Prostate gland (tissue), 2 donors: ENCODE measurements around the gene FYTTD1. TPM values are rescaled to one million over a fixed set of nuclear protein-coding genes. Genes with fewer than 3 reads are reported as not detected.
"Not testable (repeated sequence)": the region's sequence is repeated elsewhere in the genome, so short reads cannot be mapped to it uniquely, and the experiment has no call there.

Experiments
- DNase-seq: peaks from one replicate; pipeline ENCODE4 v3.0.0-alpha.2; 2019; ENCODE audit warnings: low spot score
- H3K27ac ChIP-seq, 2 donors: fragments of 200-600 bp; sonication (generic); 2 replicates each; pipeline ENCODE4 v1.5.1; 2017 to 2019
- H3K27me3 ChIP-seq: fragments of 200-600 bp; sonication (generic); replicated peaks from 2 replicates; pipeline ENCODE4 v1.5.1; 2019; ENCODE audit not compliant: insufficient read depth
- H3K36me3 ChIP-seq, 2 donors: fragments of 200-600 bp; sonication (generic); 1 replicate in 1 of 2; 2 replicates in 1 of 2; pipeline versions ENCODE4 v1.5.1 to v1.8.1; 2017 to 2019
- H3K4me1 ChIP-seq: fragments of 200-600 bp; sonication (generic); replicated peaks from 2 replicates; pipeline ENCODE4 v1.5.1; 2019
- H3K4me3 ChIP-seq, 2 donors: fragments of 200-600 bp; sonication (generic); 2 replicates each; pipeline ENCODE4 v1.5.1; 2017 to 2019
- H3K9me3 ChIP-seq: fragments of 200-600 bp; sonication (generic); 2 replicates; pipeline ENCODE4 v1.5.1; 2017
- POLR2A ChIP-seq: fragments of 450-650 bp; IDR thresholded peaks from one replicate; pipeline ENCODE4 v1.6.1; 2016; ENCODE audit warnings: antibody characterized with exemption, mild to moderate bottlenecking
- POLR2AphosphoS5 ChIP-seq: sonication (generic); formaldehyde crosslinking; IDR thresholded peaks from one replicate; pipeline ENCODE4 v1.6.1; 2017; ENCODE audit warnings: antibody characterized with exemption
- WGBS: methylation state at CpG from one replicate; pipeline ENCODE4 v1.1.5; 2018; 5-methylcytosine and 5-hydroxymethylcytosine counted together
- intact Hi-C: fragments of 100-400 bp; cut with DNase I; formaldehyde crosslinking; loops from one replicate; pipeline ENCODE4 v1.14.2; 2022
- total RNA-seq, 2 donors: library from RNA; depleted of rRNA; stranded (reverse); fragments of >200 nt; gene quantifications; one replicate each; pipeline ENCODE4 v1.1.0, GENCODE V29; 2016
- TF ChIP-seq, protein P1 (sequence below), 4 experiments: fragments of 200-600 bp in 2 of 4; fragments of 450-650 bp in 2 of 4; sonication (generic) in 2 of 4; IDR thresholded peaks; 1 replicate in 3 of 4; 2 replicates in 1 of 4; pipeline ENCODE4 v1.5.1; 2016 to 2019; ENCODE audit warnings: antibody characterized with exemption in 4 of 4, mild to moderate bottlenecking in 2 of 4, moderate library complexity in 2 of 4

The FYTTD1 gene
- total RNA-seq, 2 donors from 2014 or later: 27.7 to 69.5 TPM

DNA sequence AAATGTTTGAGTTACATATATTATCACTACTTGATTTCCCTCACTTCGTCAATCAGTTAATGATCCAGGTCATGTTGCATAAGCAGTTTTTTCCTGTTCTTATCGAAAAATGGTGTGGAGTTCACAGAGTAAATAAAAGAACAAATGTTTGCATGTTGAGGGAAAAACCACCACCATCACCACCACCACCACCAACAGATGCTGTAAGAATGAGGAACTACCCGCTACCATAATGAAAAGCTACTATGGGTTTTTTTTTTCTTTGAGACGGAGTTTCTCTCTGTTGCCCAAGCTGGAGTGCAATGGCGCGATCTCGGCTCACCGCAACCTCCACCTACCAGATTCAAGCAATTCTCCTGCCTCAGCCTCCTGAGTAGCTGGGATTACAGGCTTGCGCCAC, 40.5 kb upstream of the FYTTD1 start:
- TF ChIP-seq POLR2AphosphoS5 (no peak), POLR2A (no peak)
- TF ChIP-seq, protein P1, sequence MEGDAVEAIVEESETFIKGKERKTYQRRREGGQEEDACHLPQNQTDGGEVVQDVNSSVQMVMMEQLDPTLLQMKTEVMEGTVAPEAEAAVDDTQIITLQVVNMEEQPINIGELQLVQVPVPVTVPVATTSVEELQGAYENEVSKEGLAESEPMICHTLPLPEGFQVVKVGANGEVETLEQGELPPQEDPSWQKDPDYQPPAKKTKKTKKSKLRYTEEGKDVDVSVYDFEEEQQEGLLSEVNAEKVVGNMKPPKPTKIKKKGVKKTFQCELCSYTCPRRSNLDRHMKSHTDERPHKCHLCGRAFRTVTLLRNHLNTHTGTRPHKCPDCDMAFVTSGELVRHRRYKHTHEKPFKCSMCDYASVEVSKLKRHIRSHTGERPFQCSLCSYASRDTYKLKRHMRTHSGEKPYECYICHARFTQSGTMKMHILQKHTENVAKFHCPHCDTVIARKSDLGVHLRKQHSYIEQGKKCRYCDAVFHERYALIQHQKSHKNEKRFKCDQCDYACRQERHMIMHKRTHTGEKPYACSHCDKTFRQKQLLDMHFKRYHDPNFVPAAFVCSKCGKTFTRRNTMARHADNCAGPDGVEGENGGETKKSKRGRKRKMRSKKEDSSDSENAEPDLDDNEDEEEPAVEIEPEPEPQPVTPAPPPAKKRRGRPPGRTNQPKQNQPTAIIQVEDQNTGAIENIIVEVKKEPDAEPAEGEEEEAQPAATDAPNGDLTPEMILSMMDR (IDR thresholded peaks at IDR 0.05): no peak
- WGBS: 95% methylated on average over 9 of the region's 9 CpGs
- intact Hi-C loops: no loop called here
- Histone ChIP-seq H3K27me3 (no peaks in the 10 kb centered on the region), H3K4me1 (no peaks in the 10 kb centered on the region), H3K27ac (no peak overlapping the region), H3K9me3 (no peaks in the 10 kb centered on the region), H3K4me3 (no peak overlapping the region), H3K36me3 (peaks cover 0 to 2% of the 10 kb centered on the region in 2 donors)
- no peak for DNase-seq

DNA sequence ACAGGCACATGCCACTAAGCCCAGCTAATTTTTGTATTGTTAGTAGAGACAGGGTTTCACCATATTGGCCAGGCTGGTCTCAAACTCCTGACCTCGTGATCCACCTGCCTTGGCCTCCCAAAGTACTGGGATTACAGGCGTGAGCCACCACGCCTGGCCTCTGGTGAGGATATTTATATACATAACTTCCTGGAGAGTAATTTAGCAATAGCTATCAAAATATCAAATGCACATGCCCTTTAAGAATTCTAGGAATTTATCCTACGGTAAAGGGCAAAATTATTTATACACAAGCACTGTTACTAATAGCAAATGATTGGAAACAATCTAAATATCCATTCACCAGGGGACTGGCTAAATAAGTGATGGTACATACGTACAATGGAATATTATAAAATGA, 38.7 kb upstream of the FYTTD1 start:
- H3K36me3 ChIP-seq, DNase-seq, H3K27ac ChIP-seq, H3K27me3 ChIP-seq, H3K4me3 ChIP-seq, H3K9me3 ChIP-seq, H3K4me1 ChIP-seq: not testable (repeated sequence)
- intact Hi-C loops: loop anchor here (5.0 kb wide), 1 partner anchor 36 kb away; the partner anchor contains the start of gene FYTTD1
- WGBS: 95% methylated on average over 5 of the region's 5 CpGs

DNA sequence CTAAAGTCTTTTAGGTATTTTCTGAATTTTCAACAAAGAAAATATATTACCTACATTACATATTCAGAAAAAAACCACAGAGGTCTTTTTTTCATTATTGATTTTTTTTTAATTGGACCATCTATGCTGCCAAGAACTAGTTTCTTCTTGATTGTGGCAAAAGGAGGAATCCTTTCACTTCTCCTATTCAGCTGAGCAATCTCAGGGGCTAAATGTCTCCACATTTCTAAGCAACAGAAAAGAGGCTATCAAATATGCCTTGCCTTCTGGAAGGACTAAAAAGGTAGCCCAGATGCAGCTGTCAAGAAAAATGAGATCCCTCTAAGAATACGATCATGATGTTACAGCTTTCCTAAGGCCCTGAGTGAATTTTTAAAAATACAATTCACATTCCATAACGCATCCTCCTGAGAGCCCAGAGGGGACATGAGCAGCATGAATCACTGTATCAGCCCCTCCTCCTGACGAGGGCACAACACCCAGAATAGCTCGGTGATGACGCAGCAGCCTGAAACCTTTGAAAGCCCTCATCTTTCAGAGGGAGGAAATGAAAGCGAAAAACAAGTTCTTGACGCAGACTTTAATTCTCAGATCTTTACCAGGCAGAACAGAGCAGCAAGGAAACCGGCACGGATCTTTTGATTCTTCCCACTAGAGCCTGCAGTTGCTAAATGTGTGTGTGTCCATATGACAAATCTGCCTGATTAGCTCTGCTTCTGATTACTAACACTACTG, 37.5 kb upstream of the FYTTD1 start:
- Histone ChIP-seq H3K9me3 (no peaks in the 10 kb centered on the region), H3K27ac (peak overlapping the region; percentile 74 to 75), H3K4me1 (no peaks in the 10 kb centered on the region), H3K27me3 (no peaks in the 10 kb centered on the region), H3K4me3 (peak overlapping the region in 1 of 2 donors; percentile 14), H3K36me3 (no peaks in the 10 kb centered on the region)
- TF ChIP-seq POLR2AphosphoS5: peak; percentile 90
- peak; percentile 64 for TF ChIP-seq POLR2A
- TF ChIP-seq, protein P1 (IDR thresholded peaks at IDR 0.05): no peak
- DNase-seq: peak; percentile 71
- intact Hi-C loops: loop anchor here (5.0 kb wide), 1 partner anchor 35 kb away; the partner anchor contains the start of gene FYTTD1
- WGBS: 6% methylated on average over 9 of the region's 9 CpGs

DNA sequence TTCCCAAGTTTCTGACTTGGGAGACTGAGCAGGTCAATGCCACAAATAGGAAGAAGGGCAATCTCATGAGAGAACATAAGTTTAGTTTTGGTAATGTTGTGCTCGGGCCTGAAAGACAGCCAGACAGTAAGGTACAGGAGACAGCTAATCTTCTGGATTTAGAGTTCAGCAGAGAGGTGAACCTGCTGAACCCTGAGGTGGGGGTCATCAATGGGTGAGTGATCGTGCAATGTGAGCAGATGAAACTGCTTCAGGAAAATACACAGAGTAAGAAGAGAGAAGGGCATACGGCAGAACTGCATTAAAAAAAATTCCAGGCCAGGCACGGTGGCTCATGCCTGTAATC, 36.2 kb upstream of the FYTTD1 start:
- Histone ChIP-seq H3K27me3 (no peaks in the 10 kb centered on the region), H3K9me3 (no peaks in the 10 kb centered on the region), H3K4me3 (no peak overlapping the region), H3K36me3 (no peaks in the 10 kb centered on the region), H3K27ac (peak overlapping the region; percentile 74 to 75), H3K4me1 (no peaks in the 10 kb centered on the region)
- intact Hi-C loops: loop anchor here (5.0 kb wide), 1 partner anchor 34 kb away; the partner anchor contains the start of gene FYTTD1
- TF ChIP-seq POLR2A (no peak), POLR2AphosphoS5 (no peak)
- TF ChIP-seq, protein P1 (IDR thresholded peaks at IDR 0.05): no peak
- no peak for DNase-seq
- 92% methylated on average over 4 of the region's 4 CpGs for WGBS

DNA sequence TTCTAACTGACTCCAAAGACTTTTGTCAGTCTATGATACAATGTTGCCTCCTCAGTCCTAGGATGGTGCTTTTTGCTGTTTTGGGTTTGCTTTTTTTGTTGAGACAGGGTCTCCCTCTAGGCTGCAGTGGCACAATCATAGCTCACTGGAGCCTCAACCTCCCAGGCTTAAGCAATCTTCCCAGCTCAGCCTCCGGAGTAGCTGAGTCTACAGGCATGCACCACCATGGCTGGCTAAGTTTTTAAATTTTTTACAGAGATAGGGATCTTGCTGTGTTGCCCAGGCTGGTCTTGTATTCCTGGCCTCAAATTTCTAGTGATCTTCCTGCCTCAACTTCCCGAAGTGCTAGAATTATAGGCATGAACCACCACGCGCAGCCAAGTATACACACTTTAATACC, 35.4 kb upstream of the FYTTD1 start:
- Histone ChIP-seq H3K4me3 (no peak overlapping the region), H3K4me1 (no peaks in the 10 kb centered on the region), H3K36me3 (no peaks in the 10 kb centered on the region), H3K9me3 (no peaks in the 10 kb centered on the region), H3K27ac (no peak overlapping the region), H3K27me3 (no peaks in the 10 kb centered on the region)
- 95% methylated on average over 4 of the region's 4 CpGs for WGBS
- DNase-seq: no peak
- intact Hi-C loops: loop anchor here (5.0 kb wide), 1 partner anchor 33 kb away; the partner anchor contains the start of gene FYTTD1
- no peak for TF ChIP-seq POLR2A
- TF ChIP-seq, protein P1 (IDR thresholded peaks at IDR 0.05): no peak
- TF ChIP-seq POLR2AphosphoS5: no peak
